PC-9 (cell line): Measurements from ENCODE around the gene PIR.

Experiments
- EZH2 ChIP-seq: fragments of 200-600 bp; sonication (generic); IDR thresholded peaks from 2 replicates; pipeline ENCODE4 v1.8.0; 2017; ENCODE audit warnings: antibody characterized with exemption, low read depth
- TF ChIP-seq, protein P1 (sequence below): fragments of 200-600 bp; sonication (generic); conservative IDR thresholded peaks from 2 replicates; pipeline ENCODE4 v1.6.1; 2017; ENCODE audit warnings: mixed run types, antibody characterized with exemption, mild to moderate bottlenecking, moderate library complexity

DNA sequence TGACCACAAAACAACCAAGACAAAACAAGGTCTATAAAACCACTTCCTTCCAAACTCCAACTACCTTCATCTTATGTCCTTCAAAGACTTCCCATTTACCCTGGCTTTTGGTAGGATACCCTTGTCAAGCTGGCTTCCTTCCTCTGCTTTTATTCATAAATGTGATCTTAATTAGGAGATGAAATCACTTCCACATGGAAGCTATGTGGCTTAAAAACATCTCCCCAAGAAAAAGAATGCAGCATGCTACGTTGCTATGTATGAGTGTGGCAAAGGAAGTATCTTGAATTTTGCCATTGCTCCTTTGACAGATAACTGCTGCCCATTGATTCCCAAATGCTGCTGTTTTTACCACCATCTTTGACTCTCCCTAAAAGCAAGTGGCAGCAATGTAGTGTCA, 62.5 kb downstream of the PIR start:
- TF ChIP-seq, protein P1, sequence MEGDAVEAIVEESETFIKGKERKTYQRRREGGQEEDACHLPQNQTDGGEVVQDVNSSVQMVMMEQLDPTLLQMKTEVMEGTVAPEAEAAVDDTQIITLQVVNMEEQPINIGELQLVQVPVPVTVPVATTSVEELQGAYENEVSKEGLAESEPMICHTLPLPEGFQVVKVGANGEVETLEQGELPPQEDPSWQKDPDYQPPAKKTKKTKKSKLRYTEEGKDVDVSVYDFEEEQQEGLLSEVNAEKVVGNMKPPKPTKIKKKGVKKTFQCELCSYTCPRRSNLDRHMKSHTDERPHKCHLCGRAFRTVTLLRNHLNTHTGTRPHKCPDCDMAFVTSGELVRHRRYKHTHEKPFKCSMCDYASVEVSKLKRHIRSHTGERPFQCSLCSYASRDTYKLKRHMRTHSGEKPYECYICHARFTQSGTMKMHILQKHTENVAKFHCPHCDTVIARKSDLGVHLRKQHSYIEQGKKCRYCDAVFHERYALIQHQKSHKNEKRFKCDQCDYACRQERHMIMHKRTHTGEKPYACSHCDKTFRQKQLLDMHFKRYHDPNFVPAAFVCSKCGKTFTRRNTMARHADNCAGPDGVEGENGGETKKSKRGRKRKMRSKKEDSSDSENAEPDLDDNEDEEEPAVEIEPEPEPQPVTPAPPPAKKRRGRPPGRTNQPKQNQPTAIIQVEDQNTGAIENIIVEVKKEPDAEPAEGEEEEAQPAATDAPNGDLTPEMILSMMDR = no peak
- no peak for TF ChIP-seq EZH2
